M059J (cell line): ENCODE results near the gene C11orf68. TPM values are rescaled to one million over a fixed set of nuclear protein-coding genes. Genes with fewer than 3 reads are reported as not detected.

Experiments used
- DNase-seq: peaks from one replicate; pipeline ENCODE4 v3.0.0-alpha.2; 2012; ENCODE audit warnings: low read depth
- total RNA-seq: library from RNA; depleted of rRNA; stranded (reverse); fragments of >200 nt; shearing (Covaris generic); gene quantifications from 2 replicates; pipeline ENCODE4 v1.2.3, GENCODE V29; 2014

Gene C11orf68
- total RNA-seq, 1 experiment from 2014 or later, result 47.9 TPM

GRCh38 chr11:65891219-65892136 is 27.4 kb downstream of the C11orf68 start:
- peak; percentile 83 for DNase-seq

- peak; percentile 94 for DNase-seq
These were observed 28.3 kb downstream of the C11orf68 start, which contains the start of gene CCDC85B for GRCh38 chr11:65890324-65891218. Gene CCDC85B, plus strand, starts transcription at chr11:65890673. Its CDS starts 111 bp downstream, at chr11:65890784.

DNA sequence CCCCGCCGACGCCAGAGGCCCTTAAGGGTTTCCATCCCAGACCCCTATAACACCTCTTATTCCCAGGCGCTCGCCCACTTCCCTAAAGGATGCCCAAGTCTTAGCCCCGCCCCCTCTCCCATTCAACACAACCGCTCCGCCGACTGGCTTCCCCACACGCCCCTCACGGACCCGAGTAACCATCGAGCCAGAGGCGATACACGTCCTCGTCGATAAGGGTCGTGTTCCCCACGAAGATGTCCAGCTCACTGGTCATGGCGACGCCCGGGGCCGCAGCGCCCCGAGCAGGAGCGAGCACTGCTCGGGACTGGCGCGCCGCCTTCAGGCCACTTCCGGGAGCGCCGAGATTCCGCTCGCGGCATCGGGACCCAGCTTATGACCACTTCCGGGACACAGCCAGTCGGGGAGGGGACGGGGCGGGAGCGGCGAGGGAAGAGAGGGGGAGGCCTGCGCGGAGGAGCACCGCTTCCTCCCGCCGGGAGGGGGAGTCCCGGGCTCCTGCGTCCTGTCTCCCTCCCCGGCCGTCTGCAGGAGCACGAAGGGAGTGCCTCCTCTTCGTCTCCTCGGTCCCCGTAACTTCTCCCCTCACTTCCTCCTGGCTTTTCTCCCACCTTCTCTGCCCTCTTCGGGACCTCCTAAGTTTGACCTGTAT is 30.6 kb downstream of the C11orf68 start, which contains the start of gene FIBP:
Gene FIBP, minus strand, starts transcription at position 309 of the 652 bp plus-strand sequence. Its CDS starts 53 bp downstream, at position 256.
- DNase-seq, result peak; percentile 96

DNA sequence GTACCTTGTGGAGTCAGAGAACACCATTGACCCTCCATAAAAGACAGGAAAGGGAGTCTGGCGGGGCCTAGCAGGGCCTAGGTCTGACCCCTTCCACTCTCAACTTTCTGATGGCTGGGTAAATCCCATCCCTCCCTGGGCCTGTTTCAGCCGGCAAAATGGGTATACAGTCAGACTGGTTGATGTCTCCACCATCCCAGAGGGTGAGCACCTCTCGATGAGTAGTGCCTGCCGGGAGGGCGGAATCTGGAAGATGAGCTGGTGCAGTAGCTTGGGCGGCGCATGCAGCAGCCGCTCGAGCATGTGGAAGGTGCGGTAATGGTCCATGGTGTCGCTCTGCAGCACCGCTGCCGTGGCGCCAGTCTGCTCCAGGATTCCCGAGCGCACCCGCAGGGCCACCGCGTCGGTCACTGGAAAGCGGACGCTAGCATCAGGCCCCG is 31.1 kb downstream of the C11orf68 start:
- DNase-seq, result no peak

- DNase-seq, result no peak
These were observed 31.8 kb downstream of the C11orf68 start for GRCh38 chr11:65886826-65887722.

- no peak for DNase-seq
These were observed 32.9 kb downstream of the C11orf68 start for GRCh38 chr11:65885808-65886536.

- DNase-seq, result no peak
These were observed 33.6 kb downstream of the C11orf68 start for GRCh38 chr11:65885231-65885630.

- peak; percentile 71 for DNase-seq
These were observed 34.2 kb downstream of the C11orf68 start for GRCh38 chr11:65884716-65885092.

GRCh38 chr11:65883786-65884715 is 34.8 kb downstream of the C11orf68 start:
- no peak for DNase-seq

DNA sequence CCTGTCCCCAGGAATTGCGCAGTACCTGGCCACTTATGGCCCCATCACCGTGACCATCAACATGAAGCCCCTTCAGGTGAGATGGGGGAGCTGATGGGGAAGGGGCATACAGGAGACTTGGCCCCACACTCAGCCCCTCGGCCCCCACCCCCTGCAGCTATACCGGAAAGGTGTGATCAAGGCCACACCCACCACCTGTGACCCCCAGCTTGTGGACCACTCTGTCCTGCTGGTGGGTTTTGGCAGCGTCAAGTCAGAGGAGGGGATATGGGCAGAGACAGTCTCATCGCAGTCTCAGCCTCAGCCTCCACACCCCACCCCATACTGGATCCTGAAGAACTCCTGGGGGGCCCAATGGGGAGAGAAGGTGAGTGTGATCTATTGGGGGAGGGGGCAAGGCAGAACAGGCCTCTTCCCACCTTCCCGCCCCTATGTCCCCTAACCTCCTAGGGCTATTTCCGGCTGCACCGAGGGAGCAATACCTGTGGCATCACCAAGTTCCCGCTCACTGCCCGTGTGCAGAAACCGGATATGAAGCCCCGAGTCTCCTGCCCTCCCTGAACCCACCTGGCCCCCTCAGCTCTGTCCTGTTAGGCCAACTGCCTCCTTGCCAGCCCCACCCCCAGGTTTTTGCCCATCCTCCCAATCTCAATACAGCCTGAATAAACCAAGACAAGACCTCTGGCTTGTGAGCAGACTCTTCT is 35.7 kb downstream of the C11orf68 start:
- DNase-seq, result no peak

DNA sequence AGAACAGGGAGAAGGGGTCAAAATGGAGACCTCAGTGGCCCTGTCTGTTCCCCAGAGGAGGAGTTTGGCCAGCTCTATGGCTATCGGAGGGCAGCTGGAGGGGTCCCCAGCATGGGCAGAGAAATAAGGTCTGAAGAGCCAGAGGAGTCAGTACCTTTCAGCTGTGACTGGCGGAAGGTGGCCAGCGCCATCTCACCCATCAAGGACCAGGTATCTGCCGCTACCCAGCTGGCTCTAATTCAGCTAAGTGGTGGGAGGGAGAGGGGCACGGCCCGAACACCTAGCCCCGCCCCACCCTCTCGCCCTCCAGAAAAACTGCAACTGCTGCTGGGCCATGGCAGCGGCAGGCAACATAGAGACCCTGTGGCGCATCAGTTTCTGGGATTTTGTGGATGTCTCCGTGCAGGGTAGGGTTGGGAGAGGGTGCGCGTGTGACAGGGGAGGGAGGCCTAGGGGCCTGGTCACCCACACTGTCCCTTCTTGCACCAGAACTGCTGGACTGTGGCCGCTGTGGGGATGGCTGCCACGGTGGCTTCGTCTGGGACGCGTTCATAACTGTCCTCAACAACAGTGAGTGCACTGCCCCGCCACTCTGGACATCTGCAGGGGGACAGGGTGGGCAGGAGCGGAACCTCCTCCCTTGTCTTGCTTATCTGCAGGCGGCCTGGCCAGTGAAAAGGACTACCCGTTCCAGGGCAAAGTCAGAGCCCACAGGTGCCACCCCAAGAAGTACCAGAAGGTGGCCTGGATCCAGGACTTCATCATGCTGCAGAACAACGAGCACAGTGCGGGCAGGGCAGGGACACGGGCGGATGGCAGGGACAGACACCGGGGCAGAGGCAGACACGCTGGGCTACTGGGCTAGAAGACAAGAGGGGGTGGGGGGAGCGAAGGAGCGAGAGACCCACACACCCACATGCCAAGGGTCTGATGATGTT is 36.5 kb downstream of the C11orf68 start:
- no peak for DNase-seq

GRCh38 chr11:65880844-65881421 is 37.9 kb downstream of the C11orf68 start:
- DNase-seq, result peak; percentile 88

DNA sequence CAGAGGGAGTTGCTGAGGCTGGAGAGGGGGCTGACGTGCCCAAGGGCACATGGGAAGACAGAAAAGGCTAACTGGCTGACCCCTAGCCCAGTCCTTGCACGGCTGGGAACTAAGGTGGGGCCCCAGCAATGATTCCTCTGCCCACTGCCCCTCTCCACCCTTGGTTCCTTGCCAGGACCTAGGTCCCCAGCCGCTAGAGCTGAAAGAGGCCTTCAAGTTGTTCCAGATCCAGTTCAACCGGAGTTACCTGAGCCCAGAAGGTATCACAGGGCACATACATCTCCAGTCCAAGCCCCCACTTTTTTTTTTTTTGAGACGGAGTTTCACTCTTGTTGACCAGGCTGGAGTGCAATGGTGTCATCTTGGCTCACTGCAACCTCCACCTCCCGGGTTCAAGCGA is 38.8 kb downstream of the C11orf68 start:
- no peak for DNase-seq

- no peak for DNase-seq
These were observed 39.2 kb downstream of the C11orf68 start, which contains the start of gene CTSW for GRCh38 chr11:65879617-65880016. Gene CTSW, plus strand, starts transcription at chr11:65879837. Its CDS starts 18 bp downstream, at chr11:65879855.

GRCh38 chr11:65873318-65874156 is 45.3 kb downstream of the C11orf68 start:
- peak; percentile 87 for DNase-seq
